Testis (tissue), 2 donors: ENCODE measurements around the gene CYB5B.

Source experiments
- CTCF ChIP-seq, 3 experiments: fragments of 450-650 bp in 2 of 3; fragments of 200-600 bp in 1 of 3; sonication (generic) in 1 of 3; IDR thresholded peaks; one replicate each; pipeline ENCODE4 v1.5.1; 2016 to 2019; ENCODE audit warnings: antibody characterized with exemption in 3 of 3, mild to moderate bottlenecking in 2 of 3, moderate library complexity in 1 of 3
- POLR2A ChIP-seq: fragments of 450-650 bp; IDR thresholded peaks from one replicate; pipeline ENCODE4 v1.6.1; 2017; ENCODE audit warnings: antibody characterized with exemption, mild to moderate bottlenecking, moderate library complexity

GRCh38 chr16:69514356-69514755 is 89.9 kb downstream of the CYB5B start:
- TF ChIP-seq POLR2A, result no peak
- TF ChIP-seq CTCF (IDR thresholded peaks at IDR 0.05), result no peak
